ENCODE measurements around the gene ITCH.

- TF ChIP-seq CTCF (IDR thresholded peaks at IDR 0.05; ENCODE audit: borderline replicate concordance, extremely low read depth, low read length, poor library complexity, severe bottlenecking) = no peak
- no peak for TF ChIP-seq EZH2 (IDR thresholded peaks at IDR 0.05; ENCODE audit: borderline replicate concordance, low read depth, low read length, severe bottlenecking)
These were observed 34.0 kb downstream of the ITCH start for GRCh38 chr20:34397096-34397495.
